Measurements from ENCODE around the gene DNMT1. TPM values are rescaled to one million over a fixed set of nuclear protein-coding genes. Genes with fewer than 3 reads are reported as not detected.

The DNMT1 gene
- total and polyA plus RNA-seq, 3 donors from 2014 or later: 96.5 to 145 (median 103) TPM

- TF ChIP-seq POLR2A (IDR thresholded peaks at IDR 0.05) (no peak), CTCF (IDR thresholded peaks at IDR 0.05) (no peak)
- Histone ChIP-seq H3K27me3 (no peaks in the 10 kb centered on the region), H3K4me3 (no peak overlapping the region), H3K27ac (no peak overlapping the region), H3K4me1 (no peaks in the 10 kb centered on the region), H3K9me3 (no peaks in the 10 kb centered on the region), H3K36me3 (ENCODE audit: low read depth, missing control alignments) (no peaks in the 10 kb centered on the region)
- DNase-seq: no peak
- intact Hi-C loops (cut with DNase I; ENCODE audit: low total_unique reads): no loop called here
- WGBS, 2 donors: 85 to 91% methylated on average over 12 to 38 of the region's 38 CpGs
Measured at GRCh38 chr19:10137751-10138682, 56.7 kb downstream of the DNMT1 start.

DNA sequence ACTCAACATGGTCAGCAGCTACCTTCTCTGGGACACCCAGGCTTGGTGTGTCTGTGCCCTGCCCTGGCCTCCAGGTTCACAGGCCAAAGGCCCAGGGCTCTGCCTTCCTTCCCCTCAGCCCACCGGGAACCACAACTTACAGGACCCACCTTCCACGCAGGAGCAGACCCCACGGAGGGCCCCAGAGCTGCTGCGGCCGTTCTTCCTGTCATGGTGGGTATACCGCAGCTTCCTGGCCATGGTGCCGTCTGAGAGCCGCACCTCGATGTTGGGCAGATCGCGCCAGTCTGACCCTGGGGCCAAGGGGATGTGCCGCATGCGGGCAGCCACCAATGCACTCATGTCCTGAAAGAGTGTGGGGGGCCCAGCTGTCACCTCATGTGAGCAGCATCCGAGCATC, 57.8 kb downstream of the DNMT1 start:
- no peak for DNase-seq
- 80 to 98% methylated on average over 1 to 13 of the region's 14 CpGs for WGBS, 2 donors
- TF ChIP-seq CTCF (IDR thresholded peaks at IDR 0.05) (no peak), POLR2A (IDR thresholded peaks at IDR 0.05) (no peak)
- Histone ChIP-seq H3K4me3 (no peak overlapping the region), H3K9me3 (no peaks in the 10 kb centered on the region), H3K27me3 (no peaks in the 10 kb centered on the region), H3K27ac (no peak overlapping the region), H3K36me3 (ENCODE audit: low read depth, missing control alignments) (no peaks in the 10 kb centered on the region), H3K4me1 (no peaks in the 10 kb centered on the region)
- intact Hi-C loops (cut with DNase I; ENCODE audit: low total_unique reads): no loop called here

DNA sequence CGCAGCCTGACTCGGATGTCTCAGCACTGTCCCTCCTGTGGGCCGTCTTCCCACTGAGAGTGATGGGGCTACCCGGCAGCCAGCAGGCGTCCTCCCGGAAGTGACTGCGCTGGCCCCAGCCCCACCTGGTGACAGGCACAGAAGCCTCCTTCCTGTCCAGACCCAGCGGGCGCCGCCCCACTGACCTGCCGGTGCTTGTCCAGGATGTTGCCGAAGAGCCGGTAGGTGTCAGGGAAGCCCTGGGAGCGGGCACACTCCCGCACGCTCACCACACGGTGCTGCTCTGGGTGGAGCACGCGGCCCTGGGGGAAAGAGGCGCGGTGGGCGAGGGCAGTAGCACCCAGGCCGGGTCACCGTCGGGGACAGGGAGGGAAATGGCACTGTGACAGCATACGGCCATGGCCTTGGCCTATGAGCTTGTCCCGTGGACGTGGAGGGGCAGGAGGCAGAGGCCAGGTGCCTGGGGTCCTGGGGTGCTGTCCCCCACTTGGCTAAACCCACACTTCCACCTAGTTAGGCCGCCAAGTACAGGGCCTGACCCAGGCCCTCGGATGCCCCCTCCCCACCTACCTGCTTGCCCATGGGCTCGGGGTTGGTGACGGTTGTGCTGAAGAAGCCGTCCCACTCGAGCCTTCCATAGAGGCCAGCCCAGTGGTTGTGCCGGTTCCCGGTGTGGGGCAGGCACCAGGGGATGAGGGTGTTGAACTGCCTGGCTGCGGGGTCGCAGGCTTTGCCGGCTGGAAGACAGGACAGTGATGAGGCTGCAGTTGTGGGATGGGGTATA, 59.0 kb downstream of the DNMT1 start:
- TF ChIP-seq CTCF (IDR thresholded peaks at IDR 0.05) (no peak), POLR2A (IDR thresholded peaks at IDR 0.05) (no peak)
- H3K4me1 ChIP-seq: no peaks in the 10 kb centered on the region
- no peak overlapping the region for H3K4me3 ChIP-seq
- 91 to 96% methylated on average over 14 to 38 of the region's 39 CpGs for WGBS, 2 donors
- H3K27me3 ChIP-seq: no peaks in the 10 kb centered on the region
- no peak overlapping the region for H3K27ac ChIP-seq
- no peak for DNase-seq
- H3K36me3 ChIP-seq (ENCODE audit: low read depth, missing control alignments): no peaks in the 10 kb centered on the region
- intact Hi-C loops (cut with DNase I; ENCODE audit: low total_unique reads): no loop called here
- H3K9me3 ChIP-seq: no peaks in the 10 kb centered on the region

DNA sequence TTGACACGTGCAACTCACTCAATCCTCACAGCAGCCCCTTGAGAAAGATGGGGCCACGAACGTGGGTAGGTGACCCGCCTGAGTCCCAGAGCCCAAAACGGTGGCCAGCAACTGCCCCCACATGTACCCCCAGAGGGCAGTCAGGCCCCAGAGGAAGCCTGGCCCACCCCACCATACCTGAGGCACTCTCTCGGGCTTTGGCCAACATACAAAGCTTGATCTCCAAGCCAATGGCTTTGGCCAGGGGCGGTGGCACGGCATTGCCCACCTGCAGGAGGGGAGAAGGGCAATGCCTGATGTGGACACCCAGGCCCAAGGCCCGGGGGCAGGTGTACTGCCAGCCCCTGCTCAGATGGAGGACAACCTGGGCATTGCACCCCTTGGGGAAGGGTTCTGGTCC, 60.7 kb downstream of the DNMT1 start:
- no peak for TF ChIP-seq CTCF (IDR thresholded peaks at IDR 0.05)
- TF ChIP-seq POLR2A (IDR thresholded peaks at IDR 0.05): no peak
- no peak overlapping the region for H3K27ac ChIP-seq
- H3K36me3 ChIP-seq (ENCODE audit: low read depth, missing control alignments): no peaks in the 10 kb centered on the region
- no peaks in the 10 kb centered on the region for H3K27me3 ChIP-seq
- DNase-seq: no peak
- H3K9me3 ChIP-seq: no peaks in the 10 kb centered on the region
- H3K4me3 ChIP-seq: no peak overlapping the region
- no peaks in the 10 kb centered on the region for H3K4me1 ChIP-seq
- 94 to 95% methylated on average over 3 to 9 of the region's 9 CpGs for WGBS, 2 donors
- intact Hi-C loops (cut with DNase I; ENCODE audit: low total_unique reads): no loop called here

All from testis (tissue), 3 donors.